HEK293 (cell line): ENCODE results near the gene FES.
A peak's percentile ranks its signal among the peaks of the same experiment; 100 is the strongest.

Experiments
- CTCF ChIA-PET: fragments of 350-600 bp; formaldehyde crosslinking; extraction: SDS; loops from one replicate; lab custom pipeline; 2021; ENCODE audit warnings: antibody characterized with exemption; lab: Yijun Ruan, JAX
- POLR2A ChIA-PET: fragments of 300-600 bp; formaldehyde crosslinking; extraction: SDS; loops from one replicate; lab custom pipeline; 2020; ENCODE audit warnings: antibody characterized with exemption, inconsistent platforms; lab: Yijun Ruan, JAX
- H3K27ac ChIP-seq: fragments of 200-500 bp; sonication (Bioruptor generic); 2 replicates; pipeline ENCODE4 v1.5.1; 2014; ENCODE audit warnings: low read depth, low read length, control low read depth, inconsistent platforms; ENCODE audit errors: extremely low read depth
- H3K36me3 ChIP-seq, 2 experiments: fragments of 200-500 bp in 1 of 2; sonication (Bioruptor generic) in 1 of 2; 1 replicate in 1 of 2; 2 replicates in 1 of 2; pipeline ENCODE4 v1.5.1; 2014 to 2017; ENCODE audit warnings: inconsistent platforms in 2 of 2, low read length in 2 of 2; ENCODE audit not compliant: control insufficient read depth in 2 of 2, insufficient read depth in 1 of 2
- H3K4me1 ChIP-seq: fragments of 200-500 bp; sonication (Bioruptor generic); 2 replicates; pipeline ENCODE4 v1.5.1; 2014; ENCODE audit warnings: mild to moderate bottlenecking, low read length, inconsistent platforms; ENCODE audit not compliant: control insufficient read depth, insufficient read depth
- H3K4me3 ChIP-seq: 2 replicates; pipeline ENCODE4 v1.5.1; 2011; ENCODE audit warnings: low read depth, mild to moderate bottlenecking, control low read depth, low read length, moderate library complexity
- H3K9me3 ChIP-seq: fragments of 200-500 bp; sonication (Bioruptor generic); 2 replicates; pipeline ENCODE4 v1.5.1; 2014; ENCODE audit warnings: low read depth, low read length, inconsistent platforms; ENCODE audit not compliant: control insufficient read depth, insufficient read depth
- GLIS1 ChIP-seq: fragments of 450-650 bp; formaldehyde crosslinking; IDR thresholded peaks from 2 replicates; pipeline ENCODE4 v1.5.1; 2016; ENCODE audit warnings: missing biosample characterization, missing genetic modification characterization
- KLF7 ChIP-seq: fragments of 450-650 bp; formaldehyde crosslinking; IDR thresholded peaks from 2 replicates; pipeline ENCODE4 v1.5.1; 2016; ENCODE audit warnings: missing biosample characterization, missing genetic modification characterization, borderline replicate concordance
- OVOL3 ChIP-seq: fragments of 450-650 bp; formaldehyde crosslinking; IDR thresholded peaks from 2 replicates; pipeline ENCODE4 v1.5.1; 2016; ENCODE audit warnings: missing biosample characterization, missing genetic modification characterization
- ZBTB48 ChIP-seq: fragments of 450-650 bp; formaldehyde crosslinking; IDR thresholded peaks from 2 replicates; pipeline ENCODE4 v1.5.1; 2016; ENCODE audit warnings: missing biosample characterization, missing genetic modification characterization
- ZBTB8A ChIP-seq: fragments of 450-650 bp; formaldehyde crosslinking; IDR thresholded peaks from 2 replicates; pipeline ENCODE4 v1.5.1; 2016; ENCODE audit warnings: missing biosample characterization, missing genetic modification characterization
- ZFP37 ChIP-seq: fragments of 450-650 bp; formaldehyde crosslinking; IDR thresholded peaks from 2 replicates; pipeline ENCODE4 v1.5.1; 2016; ENCODE audit warnings: missing biosample characterization, missing genetic modification characterization
- ZNF169 ChIP-seq: fragments of 450-650 bp; formaldehyde crosslinking; IDR thresholded peaks from 2 replicates; pipeline ENCODE4 v1.5.1; 2016; ENCODE audit warnings: missing biosample characterization, missing genetic modification characterization
- ZNF223 ChIP-seq: fragments of 450-650 bp; formaldehyde crosslinking; IDR thresholded peaks from 2 replicates; pipeline ENCODE4 v1.5.1; 2016; ENCODE audit warnings: missing biosample characterization, missing genetic modification characterization
- ZNF335 ChIP-seq: fragments of 450-650 bp; formaldehyde crosslinking; conservative IDR thresholded peaks from 2 replicates; pipeline ENCODE4 v1.5.1; 2016; ENCODE audit warnings: missing biosample characterization, missing genetic modification characterization
- ZNF341 ChIP-seq: fragments of 450-650 bp; formaldehyde crosslinking; IDR thresholded peaks from 2 replicates; pipeline ENCODE4; 2016; ENCODE audit warnings: low read depth, missing biosample characterization, missing genetic modification characterization
- ZNF354C ChIP-seq: fragments of 450-650 bp; formaldehyde crosslinking; IDR thresholded peaks from 2 replicates; pipeline ENCODE4 v1.5.1; 2016; ENCODE audit warnings: missing biosample characterization, missing genetic modification characterization, low read depth, borderline replicate concordance
- ZNF404 ChIP-seq: fragments of 450-650 bp; formaldehyde crosslinking; IDR thresholded peaks from 2 replicates; pipeline ENCODE4 v1.5.1; 2017; ENCODE audit warnings: missing biosample characterization, missing genetic modification characterization
- ZNF48 ChIP-seq: fragments of 450-650 bp; formaldehyde crosslinking; IDR thresholded peaks from 2 replicates; pipeline ENCODE4 v1.5.1; 2016; ENCODE audit warnings: missing biosample characterization, missing genetic modification characterization
- ZNF501 ChIP-seq: fragments of 450-650 bp; formaldehyde crosslinking; IDR thresholded peaks from 2 replicates; pipeline ENCODE4 v1.5.1; 2016; ENCODE audit warnings: missing biosample characterization, missing genetic modification characterization
- ZNF544 ChIP-seq: fragments of 450-650 bp; formaldehyde crosslinking; IDR thresholded peaks from 2 replicates; pipeline ENCODE4 v1.5.0; 2017; ENCODE audit warnings: missing biosample characterization, missing genetic modification characterization
- ZNF549 ChIP-seq: fragments of 450-650 bp; IDR thresholded peaks from 2 replicates; pipeline ENCODE4 v1.5.1; 2018; ENCODE audit warnings: missing biosample characterization, missing genetic modification characterization, mild to moderate bottlenecking, inconsistent platforms, moderate library complexity
- ZNF561 ChIP-seq: fragments of 450-650 bp; IDR thresholded peaks from 2 replicates; pipeline ENCODE4 v1.5.1; 2018; ENCODE audit warnings: missing biosample characterization, missing genetic modification characterization, borderline replicate concordance
- ZNF621 ChIP-seq: fragments of 450-650 bp; formaldehyde crosslinking; IDR thresholded peaks from 2 replicates; pipeline ENCODE4 v1.5.1; 2017; ENCODE audit warnings: missing biosample characterization, missing genetic modification characterization
- ZNF777 ChIP-seq: fragments of 450-650 bp; formaldehyde crosslinking; IDR thresholded peaks from 2 replicates; pipeline ENCODE4 v1.5.1; 2017; ENCODE audit warnings: missing biosample characterization, missing genetic modification characterization, borderline replicate concordance
- ZXDB ChIP-seq: fragments of 450-650 bp; formaldehyde crosslinking; IDR thresholded peaks from 2 replicates; pipeline ENCODE4 v1.5.1; 2016; ENCODE audit warnings: missing biosample characterization, missing genetic modification characterization
- TF ChIP-seq, protein P1 (sequence below): fragments of 450-650 bp; formaldehyde crosslinking; IDR thresholded peaks from 2 replicates; pipeline ENCODE4 v1.5.1; 2016; ENCODE audit warnings: missing biosample characterization, missing genetic modification characterization, low read depth
- TF ChIP-seq, protein P2 (sequence below): fragments of 450-650 bp; formaldehyde crosslinking; IDR thresholded peaks from 2 replicates; pipeline ENCODE4 v1.5.1; 2017; ENCODE audit warnings: missing biosample characterization, missing genetic modification characterization

The FES gene

DNA sequence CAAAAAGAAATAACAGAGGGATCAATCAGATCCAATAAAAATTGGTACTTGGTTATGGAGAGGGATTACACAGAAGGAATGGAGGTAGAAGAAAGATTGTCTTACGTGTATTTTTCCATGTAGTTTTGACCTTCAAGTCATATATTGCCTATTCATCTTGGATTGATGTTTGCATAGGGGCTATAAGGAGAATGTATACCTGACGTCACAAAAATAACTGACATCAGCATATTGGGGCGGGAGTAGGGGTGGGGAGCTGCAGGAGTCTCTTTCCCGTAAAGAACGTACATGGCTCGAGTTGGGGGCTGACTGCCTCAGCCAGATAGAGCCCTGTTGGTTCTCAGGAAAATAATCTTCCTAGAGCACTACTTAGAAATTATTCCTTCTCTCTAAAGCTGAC, 21.8 kb upstream of the FES start:
- no peaks in the 10 kb centered on the region for H3K9me3 ChIP-seq
- H3K4me1 ChIP-seq, result peaks cover 20% of the 10 kb centered on the region
- no peak overlapping the region for H3K27ac ChIP-seq
- TF ChIP-seq, protein P1, sequence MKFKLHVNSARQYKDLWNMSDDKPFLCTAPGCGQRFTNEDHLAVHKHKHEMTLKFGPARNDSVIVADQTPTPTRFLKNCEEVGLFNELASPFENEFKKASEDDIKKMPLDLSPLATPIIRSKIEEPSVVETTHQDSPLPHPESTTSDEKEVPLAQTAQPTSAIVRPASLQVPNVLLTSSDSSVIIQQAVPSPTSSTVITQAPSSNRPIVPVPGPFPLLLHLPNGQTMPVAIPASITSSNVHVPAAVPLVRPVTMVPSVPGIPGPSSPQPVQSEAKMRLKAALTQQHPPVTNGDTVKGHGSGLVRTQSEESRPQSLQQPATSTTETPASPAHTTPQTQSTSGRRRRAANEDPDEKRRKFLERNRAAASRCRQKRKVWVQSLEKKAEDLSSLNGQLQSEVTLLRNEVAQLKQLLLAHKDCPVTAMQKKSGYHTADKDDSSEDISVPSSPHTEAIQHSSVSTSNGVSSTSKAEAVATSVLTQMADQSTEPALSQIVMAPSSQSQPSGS (tag by site-specific recombination), result peak; percentile 59
- no peak for TF ChIP-seq ZFP37 (tag by site-specific recombination)
- no peak for TF ChIP-seq ZNF561 (tag by site-specific recombination)
- no peak for TF ChIP-seq ZNF223 (tag by site-specific recombination)
- POLR2A ChIA-PET, result no interaction called here
- no peak overlapping the region for H3K4me3 ChIP-seq
- CTCF ChIA-PET, result no interaction called here
- no peaks in the 10 kb centered on the region for H3K36me3 ChIP-seq

DNA sequence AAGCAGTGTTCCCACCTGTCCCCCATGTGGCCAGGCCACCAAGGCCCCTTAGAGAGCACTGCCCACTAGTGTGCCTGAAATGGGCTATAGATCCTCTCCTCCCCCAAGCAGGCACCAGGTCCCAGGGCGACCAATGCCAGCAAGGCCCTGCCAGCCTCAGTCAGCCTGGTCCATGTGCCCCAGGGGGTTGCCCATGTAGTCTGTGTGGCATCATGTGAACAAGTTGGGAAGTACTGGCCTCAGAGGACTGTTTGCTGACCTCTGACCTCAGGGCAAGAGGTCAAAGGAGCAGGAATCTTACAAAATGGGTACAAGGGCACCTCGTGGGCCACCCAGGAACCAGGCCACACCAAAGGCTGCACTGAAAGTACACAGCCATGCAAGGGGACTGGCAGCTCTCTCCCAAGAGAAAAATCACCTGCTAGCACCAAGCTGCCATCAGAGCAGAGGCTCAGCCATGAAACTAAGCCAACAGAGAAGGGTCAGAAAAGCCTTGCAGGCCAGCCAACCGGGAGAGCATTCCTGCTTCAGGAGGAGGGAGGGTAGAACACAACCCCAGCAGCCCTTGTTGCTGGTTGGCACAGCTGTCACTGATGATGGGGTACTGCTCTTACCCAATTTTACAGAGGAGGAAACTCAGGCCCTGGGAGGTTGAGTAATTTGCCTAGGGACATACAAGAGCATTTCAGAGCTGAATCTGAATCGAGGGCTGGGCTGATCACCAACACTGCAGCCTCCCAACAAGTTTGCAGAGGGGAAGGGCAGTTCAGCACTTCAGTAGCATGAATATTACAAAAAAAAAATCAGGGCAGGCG, 21.1 kb upstream of the FES start:
- H3K4me3 ChIP-seq, result no peak overlapping the region
- peaks cover 24% of the 10 kb centered on the region for H3K4me1 ChIP-seq
- TF ChIP-seq ZNF169 (tag by site-specific recombination) (no peak), ZBTB48 (tag by site-specific recombination) (0 out of 2 replicates have a peak, but pooled peaks have one; percentile 16), KLF7 (tag by site-specific recombination) (no peak), ZNF777 (no peak), ZNF354C (tag by site-specific recombination) (no peak), ZBTB8A (tag by site-specific recombination) (peak; percentile 34; the same call in 1 of the 2 replicates), OVOL3 (tag by site-specific recombination) (no peak), ZNF501 (no peak), ZNF544 (tag by site-specific recombination) (no peak), ZNF404 (tag by site-specific recombination) (no peak), ZNF621 (no peak), ZNF48 (tag by site-specific recombination) (no peak), GLIS1 (tag by site-specific recombination) (peak; percentile 77), ZNF549 (tag by site-specific recombination) (no peak), ZXDB (no peak), ZNF335 (tag by site-specific recombination) (peak; percentile 51), ZNF341 (tag by site-specific recombination) (peak; percentile 63)
- TF ChIP-seq, protein P2, sequence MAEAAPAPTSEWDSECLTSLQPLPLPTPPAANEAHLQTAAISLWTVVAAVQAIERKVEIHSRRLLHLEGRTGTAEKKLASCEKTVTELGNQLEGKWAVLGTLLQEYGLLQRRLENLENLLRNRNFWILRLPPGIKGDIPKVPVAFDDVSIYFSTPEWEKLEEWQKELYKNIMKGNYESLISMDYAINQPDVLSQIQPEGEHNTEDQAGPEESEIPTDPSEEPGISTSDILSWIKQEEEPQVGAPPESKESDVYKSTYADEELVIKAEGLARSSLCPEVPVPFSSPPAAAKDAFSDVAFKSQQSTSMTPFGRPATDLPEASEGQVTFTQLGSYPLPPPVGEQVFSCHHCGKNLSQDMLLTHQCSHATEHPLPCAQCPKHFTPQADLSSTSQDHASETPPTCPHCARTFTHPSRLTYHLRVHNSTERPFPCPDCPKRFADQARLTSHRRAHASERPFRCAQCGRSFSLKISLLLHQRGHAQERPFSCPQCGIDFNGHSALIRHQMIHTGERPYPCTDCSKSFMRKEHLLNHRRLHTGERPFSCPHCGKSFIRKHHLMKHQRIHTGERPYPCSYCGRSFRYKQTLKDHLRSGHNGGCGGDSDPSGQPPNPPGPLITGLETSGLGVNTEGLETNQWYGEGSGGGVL (tag by site-specific recombination), result no peak
- no peaks in the 10 kb centered on the region for H3K36me3 ChIP-seq
- ChIA-PET POLR2A (no interaction called here), CTCF (interaction anchor here (1.2 kb wide), 1 partner anchor 69 kb away, joined by 5 read pairs; the partner anchor contains the start of gene HDDC3)
- 0 out of 2 replicates have a peak overlapping the region, but pooled peaks have one; percentile 1 for H3K27ac ChIP-seq
- no peaks in the 10 kb centered on the region for H3K9me3 ChIP-seq
